SK-N-MC (cell line): ENCODE measurements around the gene PCDH7.

ENCODE experiments used
- EZH2 ChIP-seq: fragments of 200-600 bp; sonication (generic); IDR thresholded peaks from one replicate; pipeline ENCODE4 v1.6.1; 2017; ENCODE audit warnings: antibody characterized with exemption
- POLR2AphosphoS5 ChIP-seq: IDR thresholded peaks from 2 replicates; pipeline ENCODE4 v1.6.1; 2012; ENCODE audit warnings: mild to moderate bottlenecking, low read depth, low read length, borderline replicate concordance

- no peak for TF ChIP-seq POLR2AphosphoS5
- no peak for TF ChIP-seq EZH2
Observed at GRCh38 chr4:30757357-30757756, 37.2 kb downstream of the PCDH7 start.
